ENCODE data around the gene ADK.

DNA sequence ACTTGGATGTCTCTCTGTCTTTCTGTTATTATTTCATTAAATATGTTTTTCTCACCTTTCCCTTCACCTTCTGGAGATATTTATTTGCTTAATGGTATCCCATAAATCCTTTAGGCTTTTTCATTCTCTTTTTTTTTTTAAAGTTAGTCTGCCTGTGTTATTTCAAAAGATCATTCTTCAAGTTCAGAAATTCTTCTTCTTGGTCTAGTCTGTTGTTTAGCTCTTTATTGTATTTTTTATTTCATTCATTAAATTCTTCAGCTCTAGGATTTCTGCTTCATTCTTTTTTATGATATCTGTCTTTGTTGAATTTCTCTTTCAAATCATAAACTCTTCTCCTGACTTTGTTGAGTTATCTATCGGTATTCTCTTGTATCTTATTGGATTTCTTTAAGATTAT is 363.3 kb downstream of the ADK start:
- TF ChIP-seq POLR2AphosphoS5 (IDR thresholded peaks at IDR 0.05) (no peak), CTCF (IDR thresholded peaks at IDR 0.05 in 8 of 11, conservative IDR thresholded peaks at IDR 0.05 in 3 of 11) (no peak)
